HCT116 (cell line): ENCODE measurements around the gene NOP16. TPM values are rescaled to one million over a fixed set of nuclear protein-coding genes. Genes with fewer than 3 reads are reported as not detected.

Experiments used
- ATAC-seq: fragments of 200-7000 bp; cut with Tn5 transposase; 2 replicates; pipeline ENCODE4 v1.9.1; 2020; ENCODE audit warnings: mild to moderate bottlenecking, moderate library complexity
- BruUV-seq: library from RNA; stranded (reverse); fragments of 400-500 nt; replicated peaks from 2 replicates; lab custom pipeline; 2021; lab: Mats Ljungman, UMichigan
- CTCF ChIA-PET: fragments of 300-600 bp; sonication (Branson Sonifier 250); formaldehyde crosslinking; loops from one replicate; lab custom pipeline; 2021; ENCODE audit warnings: antibody characterized with exemption; lab: Charles Lee
- POLR2A ChIA-PET: fragments of 300-600, 350-600 bp; sonication (Branson Sonifier 250); formaldehyde crosslinking; loops from one replicate; lab custom pipeline; 2021; ENCODE audit warnings: antibody characterized with exemption; lab: Charles Lee
- RAD21 ChIA-PET, 2 experiments: fragments of 300-600 bp; sonication (Branson Sonifier 250); formaldehyde crosslinking; loops; one replicate each; lab custom pipeline; 2023; ENCODE audit warnings: low total read pairs in 2 of 2; ENCODE audit not compliant: uncharacterized antibody in 2 of 2, unreplicated experiment in 2 of 2, low non-redundant PET in 1 of 2; lab: Charles Lee
- DNase-seq: peaks from one replicate; pipeline ENCODE4 v3.0.0-alpha.2; 2010; ENCODE audit warnings: low read depth, low spot score
- H2AFZ ChIP-seq: fragments of 200-600 bp; shearing (Covaris generic), sonication (generic); 2 replicates; pipeline ENCODE4 v1.6.1; 2017; ENCODE audit warnings: low read depth, mixed run types, mixed read lengths, antibody characterized with exemption, low read length; ENCODE audit not compliant: poor library complexity, severe bottlenecking
- H3K27ac ChIP-seq: 2 replicates; pipeline ENCODE4 v1.5.1; 2012; ENCODE audit warnings: low read depth, low read length
- H3K27me3 ChIP-seq: fragments of 200-600 bp; sonication (generic); 2 replicates; pipeline ENCODE4 v1.6.1; 2016; ENCODE audit warnings: mixed run types, low read length, mixed read lengths; ENCODE audit not compliant: insufficient read depth
- H3K36me3 ChIP-seq, 2 experiments: fragments of 200-500 bp in 1 of 2; fragments of 200-600 bp in 1 of 2; sonication (Bioruptor generic) in 1 of 2; sonication (generic) in 1 of 2; 2 replicates each; pipeline versions ENCODE4 v1.5.1 to v1.6.1; 2014 to 2016; ENCODE audit warnings: low read length in 2 of 2, inconsistent platforms in 1 of 2, mixed read lengths in 1 of 2, mixed run types in 1 of 2; ENCODE audit not compliant: insufficient read depth in 2 of 2, control insufficient read depth in 1 of 2
- H3K4me1 ChIP-seq, 2 experiments: fragments of 200-600 bp in 1 of 2; sonication (generic) in 1 of 2; 2 replicates each; pipeline versions ENCODE4 v1.5.1 to v1.6.1; 2012 to 2017; ENCODE audit warnings: low read length in 2 of 2, inconsistent platforms in 1 of 2, mild to moderate bottlenecking in 1 of 2, mixed read lengths in 1 of 2, mixed run types in 1 of 2, moderate library complexity in 1 of 2; ENCODE audit not compliant: insufficient read depth in 2 of 2, control insufficient read depth in 1 of 2
- H3K4me2 ChIP-seq: fragments of 200-600 bp; sonication (generic); 2 replicates; pipeline ENCODE4 v1.6.1; 2017; ENCODE audit warnings: mixed run types, low read length, mixed read lengths
- H3K4me3 ChIP-seq, 2 experiments: fragments of 200-600 bp in 1 of 2; sonication (generic) in 1 of 2; replicated peaks in 1 of 2; 2 replicates each; pipeline ENCODE4 v1.5.1; 2011 to 2016; ENCODE audit warnings: low read length in 2 of 2, control low read depth in 1 of 2, low read depth in 1 of 2, mild to moderate bottlenecking in 1 of 2, mixed read lengths in 1 of 2, mixed run types in 1 of 2
- H3K79me2 ChIP-seq: fragments of 200-600 bp; sonication (generic); 2 replicates; pipeline ENCODE4 v1.6.1; 2017; ENCODE audit warnings: mild to moderate bottlenecking, mixed run types, low read length, moderate library complexity, mixed read lengths; ENCODE audit not compliant: insufficient read depth
- H3K9ac ChIP-seq: fragments of 200-600 bp; sonication (generic); 2 replicates; pipeline ENCODE4 v1.6.1; 2016; ENCODE audit warnings: low read length, mixed read lengths
- H3K9me2 ChIP-seq: fragments of 200-600 bp; sonication (generic), shearing (Covaris generic); 2 replicates; pipeline ENCODE4 v1.6.1; 2017; ENCODE audit warnings: mixed run types, mild to moderate bottlenecking, moderate library complexity; ENCODE audit not compliant: insufficient read depth
- H3K9me3 ChIP-seq, 2 experiments: fragments of 200-500 bp in 1 of 2; fragments of 200-600 bp in 1 of 2; sonication (Bioruptor generic) in 1 of 2; sonication (generic) in 1 of 2; 2 replicates each; pipeline ENCODE4 v1.6.1; 2014 to 2017; ENCODE audit warnings: low read length in 2 of 2, mixed read lengths in 2 of 2, inconsistent platforms in 1 of 2, low read depth in 1 of 2, mild to moderate bottlenecking in 1 of 2, mixed run types in 1 of 2, moderate library complexity in 1 of 2; ENCODE audit not compliant: control insufficient read depth in 1 of 2, insufficient read depth in 1 of 2
- H4K20me1 ChIP-seq: fragments of 200-600 bp; sonication (generic), shearing (Covaris generic); 2 replicates; pipeline ENCODE4 v1.6.1; 2017; ENCODE audit warnings: mixed run types, mild to moderate bottlenecking, moderate library complexity; ENCODE audit not compliant: insufficient read depth
- CBX3 ChIP-seq: IDR thresholded peaks from 2 replicates; pipeline ENCODE4 v1.6.1; 2012; ENCODE audit warnings: low read depth
- CEBPB ChIP-seq: IDR thresholded peaks from 2 replicates; pipeline ENCODE4 v1.6.1; 2012; ENCODE audit warnings: low read depth
- CTCF ChIP-seq, 3 experiments: fragments of 200-600 bp in 1 of 3; sonication (generic) in 1 of 3; IDR thresholded peaks in 2 of 3; conservative IDR thresholded peaks in 1 of 3; 2 replicates each; pipeline ENCODE4 v1.5.1; 2012 to 2017; ENCODE audit warnings: low read depth in 2 of 3, low read length in 2 of 3, antibody characterized with exemption in 1 of 3, borderline replicate concordance in 1 of 3, control low read depth in 1 of 3, mild to moderate bottlenecking in 1 of 3, mixed read lengths in 1 of 3, mixed run types in 1 of 3, moderate library complexity in 1 of 3; ENCODE audit not compliant: insufficient read depth in 1 of 3
- ELF1 ChIP-seq: IDR thresholded peaks from 2 replicates; pipeline ENCODE4 v1.6.1; 2012; ENCODE audit warnings: low read depth, borderline replicate concordance
- EZH2phosphoT487 ChIP-seq: fragments of 200-600 bp; IDR thresholded peaks from 2 replicates; pipeline ENCODE4 v1.6.1; 2018; ENCODE audit warnings: antibody characterized with exemption, borderline replicate concordance
- FOSL1 ChIP-seq: IDR thresholded peaks from 2 replicates; pipeline ENCODE4 v1.6.1; 2012; ENCODE audit warnings: low read depth
- JUND ChIP-seq: IDR thresholded peaks from 2 replicates; pipeline ENCODE4 v1.6.1; 2012
- MAX ChIP-seq: IDR thresholded peaks from 2 replicates; pipeline ENCODE4 v1.6.1; 2012
- POLR2AphosphoS5 ChIP-seq: IDR thresholded peaks from 2 replicates; pipeline ENCODE4 v1.6.1; 2011; ENCODE audit warnings: mild to moderate bottlenecking, low read depth, low read length, moderate library complexity
- RAD21 ChIP-seq: IDR thresholded peaks from 2 replicates; pipeline ENCODE4 v1.6.1; 2012; ENCODE audit warnings: low read depth, mild to moderate bottlenecking
- REST ChIP-seq: IDR thresholded peaks from 2 replicates; pipeline ENCODE4 v1.6.1; 2012; ENCODE audit warnings: low read depth
- SRF ChIP-seq: IDR thresholded peaks from 2 replicates; pipeline ENCODE4 v1.6.1; 2012; ENCODE audit warnings: low read depth
- TCF7L2 ChIP-seq: IDR thresholded peaks from 2 replicates; pipeline ENCODE4 v1.7.0; 2011; ENCODE audit warnings: borderline replicate concordance, inconsistent platforms; ENCODE audit not compliant: insufficient read depth, insufficient read length; ENCODE audit errors: extremely low read depth
- YY1 ChIP-seq: IDR thresholded peaks from 2 replicates; pipeline ENCODE4 v1.6.1; 2011; ENCODE audit warnings: low read length, low read depth, moderate library complexity, mild to moderate bottlenecking; ENCODE audit not compliant: insufficient replicate concordance; ENCODE audit errors: extremely low read depth
- ZBTB33 ChIP-seq: IDR thresholded peaks from 2 replicates; pipeline ENCODE4 v1.6.1; 2011; ENCODE audit warnings: mild to moderate bottlenecking, low read length, moderate library complexity; ENCODE audit not compliant: insufficient replicate concordance; ENCODE audit errors: extremely low read depth
- ZNF274 ChIP-seq: fragments of 200-500 bp; sonication (Bioruptor generic); IDR thresholded peaks from 2 replicates; pipeline ENCODE4 v1.6.1; 2014; ENCODE audit warnings: mild to moderate bottlenecking, low read depth, low read length, inconsistent platforms
- intact Hi-C: fragments of 100-400 bp; cut with micrococcal nuclease; formaldehyde crosslinking; loops from 2 replicates; pipeline ENCODE4 v1.10.0; 2022
- total RNA-seq: library from RNA; stranded (reverse); gene quantifications from one replicate; pipeline ENCODE4 v1.2.1, GENCODE V29; 2021; ENCODE audit not compliant: unreplicated experiment

NOP16 gene
- total RNA-seq, 1 experiment from 2014 or later: 67.1 TPM

- intact Hi-C loops: no loop called here
- ATAC-seq (no peak), DNase-seq (no peak)
- Histone ChIP-seq H3K4me2 (no peak overlapping the region), H3K9me3 (no peaks in the 10 kb centered on the region), H3K4me3 (no peak overlapping the region), H3K79me2 (no peaks in the 10 kb centered on the region), H4K20me1 (no peaks in the 10 kb centered on the region), H2AFZ (no peak overlapping the region), H3K27ac (no peak overlapping the region), H3K9ac (no peak overlapping the region), H3K4me1 (peaks cover 0 to 8% of the 10 kb centered on the region in 2 experiments; a peak in 2 of 4 replicates), H3K9me2 (no peaks in the 10 kb centered on the region), H3K27me3 (no peaks in the 10 kb centered on the region), H3K36me3 (no peaks in the 10 kb centered on the region)
- CTCF ChIA-PET: no interaction called here
- no peak for TF ChIP-seq SRF
- no peak for TF ChIP-seq ZBTB33
- no peak for TF ChIP-seq TCF7L2
- no peak for TF ChIP-seq RAD21
- no peak for TF ChIP-seq MAX
- no peak for TF ChIP-seq REST
- no peak for TF ChIP-seq ELF1
- TF ChIP-seq CEBPB: no peak
- no peak for TF ChIP-seq ZNF274
- no peak for TF ChIP-seq YY1
- TF ChIP-seq CBX3: no peak
- no peak for TF ChIP-seq EZH2phosphoT487
- TF ChIP-seq JUND: no peak
- no peak for TF ChIP-seq CTCF (IDR thresholded peaks at IDR 0.05 in 2 of 3, conservative IDR thresholded peaks at IDR 0.05 in 1 of 3; ENCODE audit: borderline replicate concordance in 1 of 3, insufficient read depth in 1 of 3, low read depth in 2 of 3, low read length in 2 of 3)
- no peak for TF ChIP-seq POLR2AphosphoS5
- TF ChIP-seq FOSL1: no peak
- RAD21 ChIA-PET: no interaction called here
- POLR2A ChIA-PET: no interaction called here
- no TSS peak for BruUV-seq
These were observed 44.3 kb upstream of the NOP16 start for GRCh38 chr5:176432707-176433106.
